H9 (cell line): ENCODE data around the gene CYP2W1. TPM values are rescaled to one million over a fixed set of nuclear protein-coding genes. Genes with fewer than 3 reads are reported as not detected.

Source experiments
- DNase-seq: peaks from one replicate; pipeline ENCODE4 v3.0.0-alpha.2; 2017
- H2AFZ ChIP-seq: one replicate; pipeline ENCODE4 v1.6.1; 2013; ENCODE audit warnings: mild to moderate bottlenecking, low read length, control low read depth, moderate library complexity
- H2AK5ac ChIP-seq: 2 replicates; pipeline ENCODE4 v1.6.1; 2013; ENCODE audit warnings: low read length, control low read depth, mixed read lengths; ENCODE audit not compliant: insufficient read length
- H2BK120ac ChIP-seq: one replicate; pipeline ENCODE4 v1.6.1; 2013; ENCODE audit warnings: low read depth, mild to moderate bottlenecking, low read length, control low read depth, inconsistent platforms; ENCODE audit not compliant: poor library complexity, severe bottlenecking
- H2BK12ac ChIP-seq: 2 replicates; pipeline ENCODE4 v1.6.1; 2013; ENCODE audit warnings: low read length, control low read depth, mixed read lengths, low read depth; ENCODE audit not compliant: insufficient read length
- H2BK15ac ChIP-seq: 2 replicates; pipeline ENCODE4 v1.6.1; 2013; ENCODE audit warnings: low read depth, low read length, control low read depth
- H2BK20ac ChIP-seq: one replicate; pipeline ENCODE4 v1.6.1; 2013; ENCODE audit warnings: low read depth, mild to moderate bottlenecking, low read length, control low read depth, inconsistent platforms; ENCODE audit not compliant: poor library complexity, severe bottlenecking
- H2BK5ac ChIP-seq: 2 replicates; pipeline ENCODE4 v1.6.1; 2013; ENCODE audit warnings: low read length, control low read depth, mixed read lengths; ENCODE audit not compliant: insufficient read length
- H3K14ac ChIP-seq: 2 replicates; pipeline ENCODE4 v1.6.1; 2013; ENCODE audit warnings: low read length, control low read depth; ENCODE audit not compliant: insufficient read depth
- H3K18ac ChIP-seq: 2 replicates; pipeline ENCODE4 v1.6.1; 2013; ENCODE audit warnings: low read depth, mild to moderate bottlenecking, mixed read lengths, low read length, control low read depth; ENCODE audit not compliant: insufficient read length
- H3K23ac ChIP-seq: 2 replicates; pipeline ENCODE4 v1.6.1; 2013; ENCODE audit warnings: low read length, control low read depth, mixed read lengths, low read depth; ENCODE audit not compliant: insufficient read length
- H3K23me2 ChIP-seq: 2 replicates; pipeline ENCODE4 v1.6.1; 2013; ENCODE audit warnings: low read depth, mild to moderate bottlenecking, mixed read lengths, low read length, control low read depth; ENCODE audit not compliant: insufficient read length, poor library complexity, severe bottlenecking
- H3K27ac ChIP-seq: 2 replicates; pipeline ENCODE4 v1.5.1; 2013; ENCODE audit warnings: low read length, control low read depth, mixed read lengths, low read depth; ENCODE audit not compliant: insufficient read length
- H3K27me3 ChIP-seq: 2 replicates; pipeline ENCODE4 v1.6.1; 2013; ENCODE audit warnings: low read length, control low read depth, inconsistent platforms; ENCODE audit not compliant: insufficient read depth
- H3K4ac ChIP-seq: 2 replicates; pipeline ENCODE4 v1.6.1; 2013; ENCODE audit warnings: low read depth, mild to moderate bottlenecking, control low read depth, inconsistent platforms, low read length, moderate library complexity
- H3K4me1 ChIP-seq: 2 replicates; pipeline ENCODE4 v1.6.1; 2013; ENCODE audit warnings: low read length, control low read depth, inconsistent platforms; ENCODE audit not compliant: insufficient read depth
- H3K4me2 ChIP-seq: 2 replicates; pipeline ENCODE4 v1.6.1; 2013; ENCODE audit warnings: low read length, control low read depth, mixed read lengths; ENCODE audit not compliant: insufficient read length, insufficient read depth
- H3K56ac ChIP-seq: 2 replicates; pipeline ENCODE4 v1.6.1; 2013; ENCODE audit warnings: low read depth, mild to moderate bottlenecking, mixed read lengths, low read length, control low read depth; ENCODE audit not compliant: insufficient read length
- H3K79me1 ChIP-seq: 2 replicates; pipeline ENCODE4 v1.6.1; 2013; ENCODE audit warnings: low read depth, mild to moderate bottlenecking, moderate library complexity, low read length, control low read depth, inconsistent platforms; ENCODE audit not compliant: insufficient read depth, poor library complexity, severe bottlenecking
- H3K79me2 ChIP-seq: 2 replicates; pipeline ENCODE4 v1.6.1; 2013; ENCODE audit warnings: low read length, control low read depth, inconsistent platforms; ENCODE audit not compliant: insufficient read depth
- H3K9ac ChIP-seq: 2 replicates; pipeline ENCODE4 v1.6.1; 2013; ENCODE audit warnings: low read length, control low read depth, mixed read lengths; ENCODE audit not compliant: insufficient read length; ENCODE audit errors: extremely low read depth
- H3K9me3 ChIP-seq: one replicate; pipeline ENCODE4 v1.6.1; 2013; ENCODE audit warnings: low read depth, low read length, inconsistent platforms; ENCODE audit not compliant: control insufficient read depth
- H3T11ph ChIP-seq: one replicate; pipeline ENCODE4 v1.6.1; 2013; ENCODE audit warnings: mild to moderate bottlenecking, low read length, control low read depth, inconsistent platforms
- H4K20me1 ChIP-seq: one replicate; pipeline ENCODE4 v1.6.1; 2013; ENCODE audit not compliant: control insufficient read depth, insufficient read length, insufficient read depth
- H4K5ac ChIP-seq: 2 replicates; pipeline ENCODE4 v1.6.1; 2013; ENCODE audit warnings: low read depth, mild to moderate bottlenecking, mixed read lengths, low read length, control low read depth; ENCODE audit not compliant: insufficient read length
- H4K8ac ChIP-seq: replicated peaks from 2 replicates; pipeline ENCODE4 v1.6.1; 2013; ENCODE audit warnings: low read length, control low read depth, mixed read lengths, low read depth; ENCODE audit not compliant: insufficient read length
- H4K91ac ChIP-seq: 2 replicates; pipeline ENCODE4 v1.6.1; 2013; ENCODE audit warnings: low read depth, mild to moderate bottlenecking, moderate library complexity, mixed read lengths, low read length, control low read depth; ENCODE audit not compliant: insufficient read length
- H3K27ac Mint-ChIP-seq, 3 experiments: 2 replicates in 2 of 3; 3 replicates in 1 of 3; pipeline ENCODE4 v1.8.0; 2020 to 2021; ENCODE audit warnings: mixed read lengths in 3 of 3, mild to moderate bottlenecking in 1 of 3, moderate library complexity in 1 of 3
- H3K27me3 Mint-ChIP-seq: 2 replicates; pipeline ENCODE4 v1.8.0; 2021; ENCODE audit warnings: low read depth, mild to moderate bottlenecking, moderate library complexity, mixed read lengths
- H3K36me3 Mint-ChIP-seq, 3 experiments: 2 replicates in 2 of 3; 3 replicates in 1 of 3; pipeline ENCODE4 v1.8.0; 2020 to 2021; ENCODE audit warnings: low read depth in 3 of 3, mixed read lengths in 3 of 3; ENCODE audit not compliant: insufficient read depth in 1 of 3
- H3K4me1 Mint-ChIP-seq, 2 experiments: 2 replicates each; pipeline ENCODE4 v1.8.0; 2020; ENCODE audit warnings: mixed read lengths in 2 of 2
- H3K4me3 Mint-ChIP-seq, 2 experiments: 2 replicates in 1 of 2; 3 replicates in 1 of 2; pipeline ENCODE4 v1.8.0; 2020 to 2021; ENCODE audit warnings: mild to moderate bottlenecking in 2 of 2, mixed read lengths in 2 of 2, moderate library complexity in 1 of 2
- H3K9me3 Mint-ChIP-seq, 2 experiments: 2 replicates in 1 of 2; 3 replicates in 1 of 2; pipeline ENCODE4 v1.8.0; 2020; ENCODE audit warnings: mild to moderate bottlenecking in 2 of 2, mixed read lengths in 2 of 2, moderate library complexity in 1 of 2
- WGBS: extraction: QIAGEN DNeasy Blood & Tissue Kit; methylation state at CpG from one replicate; pipeline ENCODE4 v1.1.7; 2013; ENCODE audit warnings: missing lambda C conversion rate, low lambda C conversion rate, mixed read lengths; ENCODE audit not compliant: insufficient read length; ENCODE audit errors: extremely low coverage; 5-methylcytosine and 5-hydroxymethylcytosine counted together
- total RNA-seq: library from RNA; stranded (reverse); gene quantifications from 2 replicates; pipeline ENCODE4 v1.2.1, GENCODE V29; 2021
- TF ChIP-seq, protein P1 (sequence below): fragments of 200-600 bp; sonication (generic); conservative IDR thresholded peaks from 3 replicates; pipeline ENCODE4 v1.8.0; 2021; ENCODE audit warnings: antibody characterized with exemption, mild to moderate bottlenecking

The CYP2W1 gene
- total RNA-seq, 1 experiment from 2014 or later: not detected

DNA sequence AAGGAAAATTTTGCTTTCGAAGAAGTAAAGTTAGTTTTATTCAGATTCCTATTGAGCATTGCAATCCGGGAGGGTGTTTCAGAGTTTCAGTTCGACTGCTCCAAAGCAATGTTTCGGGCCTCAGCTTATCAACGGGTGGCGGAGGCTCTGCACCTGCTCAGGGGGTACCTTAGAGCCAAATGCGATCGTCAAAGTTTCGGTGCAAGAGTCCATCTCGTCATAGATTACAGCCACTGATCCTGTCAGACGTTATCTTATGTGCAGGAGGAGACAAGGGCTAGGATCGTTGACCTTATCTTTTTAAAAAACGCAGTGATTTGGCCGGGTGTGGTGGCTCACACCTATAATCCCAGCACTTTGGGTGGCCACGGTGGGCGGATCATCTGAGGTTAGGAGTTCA is 3.8 kb upstream of the CYP2W1 start:
- H3K27ac Mint-ChIP-seq: no peak overlapping the region
- Histone ChIP-seq H3K79me2 (peaks cover 2% of the 10 kb centered on the region; the same call in 1 of the 2 replicates), H3K14ac (no peak overlapping the region), H2AK5ac (no peak overlapping the region), H2BK5ac (no peak overlapping the region), H3K4me1 (no peaks in the 10 kb centered on the region), H3K9me3 (no peaks in the 10 kb centered on the region), H4K91ac (no peak overlapping the region), H3T11ph (no peak overlapping the region), H2BK20ac (no peak overlapping the region), H3K9ac (no peak overlapping the region), H2BK15ac (no peak overlapping the region), H3K27me3 (no peaks in the 10 kb centered on the region), H4K8ac (no peak overlapping the region), H3K56ac (no peak overlapping the region), H3K79me1 (no peaks in the 10 kb centered on the region), H4K5ac (no peak overlapping the region), H3K27ac (no peak overlapping the region), H2BK12ac (no peak overlapping the region), H4K20me1 (no peaks in the 10 kb centered on the region), H3K4me2 (no peak overlapping the region), H3K23ac (no peak overlapping the region), H3K18ac (no peak overlapping the region), H3K23me2 (peaks cover 3% of the 10 kb centered on the region), H2BK120ac (no peak overlapping the region), H3K4ac (no peak overlapping the region), H2AFZ (no peak overlapping the region)
- H3K4me3 Mint-ChIP-seq: no peak overlapping the region
- H3K4me1 Mint-ChIP-seq: peaks cover 5 to 19% of the 10 kb centered on the region in 2 experiments; a peak in 3 of 4 replicates
- DNase-seq: no peak
- H3K36me3 Mint-ChIP-seq: no peaks in the 10 kb centered on the region
- H3K27me3 Mint-ChIP-seq: no peaks in the 10 kb centered on the region; the same call in 1 of the 2 replicates
- no peaks in the 10 kb centered on the region for H3K9me3 Mint-ChIP-seq
- no CpG with 5 or more reads among the region's 16 CpGs for WGBS
- TF ChIP-seq, protein P1, sequence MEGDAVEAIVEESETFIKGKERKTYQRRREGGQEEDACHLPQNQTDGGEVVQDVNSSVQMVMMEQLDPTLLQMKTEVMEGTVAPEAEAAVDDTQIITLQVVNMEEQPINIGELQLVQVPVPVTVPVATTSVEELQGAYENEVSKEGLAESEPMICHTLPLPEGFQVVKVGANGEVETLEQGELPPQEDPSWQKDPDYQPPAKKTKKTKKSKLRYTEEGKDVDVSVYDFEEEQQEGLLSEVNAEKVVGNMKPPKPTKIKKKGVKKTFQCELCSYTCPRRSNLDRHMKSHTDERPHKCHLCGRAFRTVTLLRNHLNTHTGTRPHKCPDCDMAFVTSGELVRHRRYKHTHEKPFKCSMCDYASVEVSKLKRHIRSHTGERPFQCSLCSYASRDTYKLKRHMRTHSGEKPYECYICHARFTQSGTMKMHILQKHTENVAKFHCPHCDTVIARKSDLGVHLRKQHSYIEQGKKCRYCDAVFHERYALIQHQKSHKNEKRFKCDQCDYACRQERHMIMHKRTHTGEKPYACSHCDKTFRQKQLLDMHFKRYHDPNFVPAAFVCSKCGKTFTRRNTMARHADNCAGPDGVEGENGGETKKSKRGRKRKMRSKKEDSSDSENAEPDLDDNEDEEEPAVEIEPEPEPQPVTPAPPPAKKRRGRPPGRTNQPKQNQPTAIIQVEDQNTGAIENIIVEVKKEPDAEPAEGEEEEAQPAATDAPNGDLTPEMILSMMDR: no peak
